ENCODE results near the gene XXYLT1. TPM values are rescaled to one million over a fixed set of nuclear protein-coding genes. Genes with fewer than 3 reads are reported as not detected.
A peak's percentile ranks its signal among the peaks of the same experiment; 100 is the strongest.

XXYLT1 gene
- total and polyA plus RNA-seq, 8 donors, result 1.8 to 5.0 (median 2.6) TPM

- WGBS, 2 donors, result 84 to 89% methylated on average over 35 of the region's 35 CpGs
- no peak for ATAC-seq
- TF ChIP-seq, protein P1, sequence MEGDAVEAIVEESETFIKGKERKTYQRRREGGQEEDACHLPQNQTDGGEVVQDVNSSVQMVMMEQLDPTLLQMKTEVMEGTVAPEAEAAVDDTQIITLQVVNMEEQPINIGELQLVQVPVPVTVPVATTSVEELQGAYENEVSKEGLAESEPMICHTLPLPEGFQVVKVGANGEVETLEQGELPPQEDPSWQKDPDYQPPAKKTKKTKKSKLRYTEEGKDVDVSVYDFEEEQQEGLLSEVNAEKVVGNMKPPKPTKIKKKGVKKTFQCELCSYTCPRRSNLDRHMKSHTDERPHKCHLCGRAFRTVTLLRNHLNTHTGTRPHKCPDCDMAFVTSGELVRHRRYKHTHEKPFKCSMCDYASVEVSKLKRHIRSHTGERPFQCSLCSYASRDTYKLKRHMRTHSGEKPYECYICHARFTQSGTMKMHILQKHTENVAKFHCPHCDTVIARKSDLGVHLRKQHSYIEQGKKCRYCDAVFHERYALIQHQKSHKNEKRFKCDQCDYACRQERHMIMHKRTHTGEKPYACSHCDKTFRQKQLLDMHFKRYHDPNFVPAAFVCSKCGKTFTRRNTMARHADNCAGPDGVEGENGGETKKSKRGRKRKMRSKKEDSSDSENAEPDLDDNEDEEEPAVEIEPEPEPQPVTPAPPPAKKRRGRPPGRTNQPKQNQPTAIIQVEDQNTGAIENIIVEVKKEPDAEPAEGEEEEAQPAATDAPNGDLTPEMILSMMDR (IDR thresholded peaks at IDR 0.05), result no peak
Measured at GRCh38 chr3:195075941-195076875, 194.8 kb downstream of the XXYLT1 start.

DNA sequence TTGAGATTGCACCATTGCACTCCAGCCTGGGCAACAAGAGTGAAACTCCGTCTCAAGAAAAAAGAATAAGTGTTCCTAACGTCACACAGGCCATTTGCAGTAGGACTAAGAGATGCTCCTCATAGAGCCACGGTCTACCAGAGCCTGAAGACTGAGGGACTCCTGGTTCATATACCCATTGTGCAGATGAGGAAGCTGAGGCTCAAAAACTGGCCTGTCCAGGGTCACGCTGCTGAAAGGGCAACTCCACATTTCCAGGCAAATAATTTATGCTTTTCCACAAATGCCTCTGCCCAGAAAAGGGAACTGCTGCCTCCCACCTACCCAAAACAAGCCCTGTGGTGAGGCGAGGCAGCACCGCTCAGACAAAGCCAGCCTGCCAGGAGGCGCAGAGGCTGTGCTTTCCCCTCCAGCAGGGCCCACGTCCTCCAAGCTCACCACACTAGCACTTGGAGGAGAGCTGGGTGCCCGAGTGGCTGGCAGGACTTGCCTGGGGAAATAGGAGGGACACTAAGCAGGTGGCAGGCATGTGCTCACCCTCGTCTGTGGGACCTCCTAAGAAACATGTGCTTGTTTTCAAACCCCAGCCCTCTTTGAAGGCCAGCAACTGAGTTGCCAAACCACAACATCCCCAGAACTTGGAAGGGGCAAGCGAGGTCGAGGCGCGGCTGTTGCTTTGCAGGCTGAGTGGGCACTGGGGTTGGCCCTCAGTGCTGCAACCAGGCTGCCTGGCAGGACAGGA is 195.6 kb downstream of the XXYLT1 start:
- no peaks in the 10 kb centered on the region for H3K27me3 ChIP-seq
- WGBS, 2 donors, result 84 to 88% methylated on average over 14 of the region's 14 CpGs
- DNase-seq (peak in 1 of 6 donors; percentile 43), ATAC-seq (no peak), FAIRE-seq (no peak)
- H3K27ac ChIP-seq, result no peak overlapping the region
- TF ChIP-seq, protein P1 (IDR thresholded peaks at IDR 0.05), result no peak
- no peaks in the 10 kb centered on the region for H3K9me3 ChIP-seq
- no peaks in the 10 kb centered on the region for H3K4me1 ChIP-seq
- intact Hi-C loops (cut with DNase I), result no loop called here
- H3K36me3 ChIP-seq, result no peaks in the 10 kb centered on the region
- no peak overlapping the region for H3K4me3 ChIP-seq

More at GRCh38 chr3:195075941-195076875, 194.8 kb downstream of the XXYLT1 start:
- Histone ChIP-seq H3K4me3 (no peak overlapping the region), H3K9me3 (no peaks in the 10 kb centered on the region), H3K4me1 (peaks cover 0 to 3% (median 0%) of the 10 kb centered on the region in 3 donors), H3K27me3 (no peaks in the 10 kb centered on the region), H3K27ac (no peak overlapping the region), H3K36me3 (no peaks in the 10 kb centered on the region)
- DNase-seq, result peak in 1 of 6 donors; percentile 44
- intact Hi-C loops (cut with DNase I), result no loop called here
- FAIRE-seq, result no peak

DNA sequence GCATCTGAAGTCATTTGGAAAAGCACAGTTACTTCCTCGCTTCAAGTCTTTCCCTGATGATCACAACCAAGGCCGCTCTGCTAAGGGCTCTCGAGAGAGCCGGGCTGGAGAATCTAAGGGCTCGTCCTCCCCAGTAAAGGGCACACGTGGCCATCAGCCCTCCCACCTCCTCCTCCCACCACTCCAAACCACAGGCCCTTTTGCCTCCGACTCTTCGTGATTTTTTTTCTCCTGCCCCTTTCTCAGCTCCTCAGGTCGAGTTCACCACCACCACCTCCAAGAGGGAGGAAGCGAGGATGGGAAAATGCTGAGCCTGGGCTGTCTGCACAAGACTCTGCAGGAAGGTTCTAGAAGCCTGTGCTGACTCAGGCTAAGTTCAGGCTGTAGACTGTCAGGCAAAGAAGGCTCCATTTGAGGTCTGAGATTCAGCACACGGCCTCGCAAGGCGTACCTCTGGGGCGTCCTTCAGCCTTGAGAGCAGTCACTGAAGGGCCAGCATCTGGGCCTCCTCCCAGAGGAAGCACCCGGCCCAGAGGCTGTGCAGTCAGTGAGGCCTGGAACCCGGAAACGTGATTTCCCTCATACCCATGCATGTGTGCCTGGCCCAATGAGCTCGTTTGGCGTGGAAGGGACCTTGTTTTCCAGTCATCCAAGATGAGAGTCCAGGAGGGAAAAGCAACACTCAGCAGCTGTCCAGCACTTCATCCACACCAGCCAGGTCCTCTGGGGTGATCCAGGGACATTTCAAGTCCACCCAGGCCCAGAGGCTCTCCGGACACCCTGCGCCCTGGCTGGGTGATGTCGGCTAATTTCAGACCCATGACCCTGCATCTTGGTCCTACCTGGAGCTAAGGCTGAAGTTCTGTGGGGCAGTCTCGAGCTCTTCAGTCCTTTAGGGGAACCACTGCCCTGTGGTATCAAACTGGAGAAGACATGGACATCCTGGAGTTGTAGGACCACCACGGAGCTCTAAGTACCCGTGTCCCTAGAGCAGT is 196.8 kb downstream of the XXYLT1 start:
- H3K36me3 ChIP-seq, result no peaks in the 10 kb centered on the region
- H3K27ac ChIP-seq, result no peak overlapping the region
- WGBS, 2 donors, result 84 to 90% methylated on average over 25 of the region's 25 CpGs
- ATAC-seq, result no peak
- DNase-seq, result peak in 1 of 6 donors; percentile 39
- no peaks in the 10 kb centered on the region for H3K27me3 ChIP-seq
- TF ChIP-seq, protein P1 (IDR thresholded peaks at IDR 0.05), result no peak
- no peaks in the 10 kb centered on the region for H3K4me1 ChIP-seq
- FAIRE-seq, result no peak
- intact Hi-C loops (cut with DNase I), result no loop called here
- H3K9me3 ChIP-seq, result no peaks in the 10 kb centered on the region
- no peak overlapping the region for H3K4me3 ChIP-seq

DNA sequence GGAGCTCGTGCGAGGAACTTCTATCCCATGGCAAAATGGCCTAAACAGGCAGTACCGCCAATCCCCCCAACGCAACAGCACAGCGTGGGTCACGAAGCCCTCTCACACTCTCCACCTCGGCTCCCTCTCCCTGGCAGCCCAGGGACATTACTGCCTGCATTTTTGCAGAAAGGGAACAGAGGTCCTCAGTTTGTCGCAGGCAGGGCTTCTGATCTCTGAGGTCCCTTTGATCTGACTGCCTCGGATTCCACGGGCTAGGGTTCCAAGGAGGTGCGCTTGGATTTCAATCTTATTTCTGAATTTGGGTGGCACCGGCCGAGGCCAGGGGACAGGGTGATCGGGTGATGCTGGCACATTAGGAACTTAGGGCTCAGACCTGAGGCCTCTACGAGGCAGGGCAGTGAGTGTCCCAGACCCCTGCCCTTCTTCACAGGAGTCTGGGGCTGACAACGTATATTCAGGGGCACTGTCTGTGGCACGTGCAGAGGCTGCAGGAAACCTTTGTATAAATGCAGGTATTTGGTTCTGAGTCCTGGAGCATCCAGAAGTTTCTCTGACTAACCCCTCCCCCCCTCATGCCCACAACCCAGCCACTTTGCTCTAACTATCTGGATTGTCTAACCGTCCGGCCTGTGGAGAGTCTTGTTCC is 197.9 kb downstream of the XXYLT1 start:
- no peak overlapping the region for H3K4me3 ChIP-seq
- WGBS, 2 donors, result 87 to 92% methylated on average over 19 of the region's 19 CpGs
- H3K27me3 ChIP-seq, result no peaks in the 10 kb centered on the region
- DNase-seq (peak in 1 of 6 donors; percentile 39), ATAC-seq (no peak), FAIRE-seq (no peak)
- H3K36me3 ChIP-seq, result no peaks in the 10 kb centered on the region
- intact Hi-C loops (cut with DNase I), result no loop called here
- TF ChIP-seq, protein P1 (IDR thresholded peaks at IDR 0.05), result no peak
- H3K9me3 ChIP-seq, result no peaks in the 10 kb centered on the region
- H3K27ac ChIP-seq, result no peak overlapping the region
- no peaks in the 10 kb centered on the region for H3K4me1 ChIP-seq

All from pancreas (tissue), 10 donors.